ENCODE data around the gene PCDHGA1.
"Not testable (repeated sequence)": the region's sequence is repeated elsewhere in the genome, so short reads cannot be mapped to it uniquely, and the experiment has no call there.

Gene PCDHGA1

GRCh38 chr5:141412854-141413539 lies 82.7 kb downstream of the PCDHGA1 start, which contains the start of gene PCDHGA10:
TSS of gene PCDHGA10 (plus strand) at chr5:141412987. CDS start at chr5:141413176, 189 bp downstream.
- no peak for DNase-seq

DNA sequence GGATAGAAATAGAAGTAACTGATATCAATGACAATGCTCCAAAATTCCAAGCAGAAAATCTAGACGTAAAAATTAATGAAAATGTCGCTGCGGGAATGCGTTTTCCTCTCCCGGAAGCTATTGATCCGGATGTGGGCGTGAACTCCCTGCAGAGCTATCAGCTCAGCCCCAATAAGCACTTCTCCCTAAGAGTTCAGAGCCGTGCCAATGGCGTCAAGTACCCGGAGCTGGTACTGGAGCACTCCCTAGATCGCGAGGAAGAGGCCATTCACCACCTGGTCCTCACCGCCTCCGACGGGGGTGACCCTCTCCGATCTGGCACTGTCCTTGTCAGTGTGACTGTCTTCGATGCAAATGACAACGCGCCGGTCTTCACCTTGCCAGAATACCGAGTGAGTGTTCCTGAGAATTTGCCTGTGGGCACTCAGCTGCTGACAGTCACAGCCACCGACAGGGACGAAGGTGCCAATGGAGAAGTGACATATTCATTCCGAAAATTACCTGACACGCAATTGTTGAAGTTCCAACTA lies 83.3 kb downstream of the PCDHGA1 start:
- no peak for DNase-seq

DNA sequence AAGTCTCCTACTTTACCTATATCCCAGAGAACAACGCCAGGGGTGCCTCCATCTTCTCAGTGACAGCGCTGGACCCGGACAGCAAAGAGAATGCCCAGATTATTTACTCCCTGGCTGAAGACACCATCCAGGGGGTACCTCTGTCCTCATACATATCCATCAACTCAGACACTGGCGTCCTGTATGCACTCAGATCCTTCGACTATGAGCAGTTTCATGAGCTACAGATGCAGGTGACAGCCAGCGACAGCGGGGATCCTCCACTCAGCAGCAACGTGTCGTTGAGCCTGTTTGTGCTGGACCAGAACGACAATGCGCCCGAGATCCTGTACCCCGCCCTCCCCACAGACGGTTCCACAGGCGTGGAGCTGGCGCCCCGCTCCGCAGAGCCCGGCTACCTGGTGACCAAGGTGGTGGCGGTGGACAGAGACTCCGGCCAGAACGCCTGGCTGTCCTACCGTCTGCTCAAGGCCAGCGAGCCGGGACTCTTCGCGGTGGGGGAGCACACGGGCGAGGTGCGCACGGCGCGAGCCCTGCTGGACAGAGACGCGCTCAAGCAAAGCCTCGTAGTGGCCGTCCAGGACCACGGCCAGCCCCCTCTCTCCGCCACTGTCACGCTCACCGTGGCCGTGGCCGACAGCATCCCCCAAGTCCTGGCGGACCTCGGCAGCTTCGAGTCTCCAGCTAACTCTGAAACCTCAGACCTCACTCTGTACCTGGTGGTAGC lies 84.4 kb downstream of the PCDHGA1 start:
- DNase-seq, result not testable (repeated sequence)

DNA sequence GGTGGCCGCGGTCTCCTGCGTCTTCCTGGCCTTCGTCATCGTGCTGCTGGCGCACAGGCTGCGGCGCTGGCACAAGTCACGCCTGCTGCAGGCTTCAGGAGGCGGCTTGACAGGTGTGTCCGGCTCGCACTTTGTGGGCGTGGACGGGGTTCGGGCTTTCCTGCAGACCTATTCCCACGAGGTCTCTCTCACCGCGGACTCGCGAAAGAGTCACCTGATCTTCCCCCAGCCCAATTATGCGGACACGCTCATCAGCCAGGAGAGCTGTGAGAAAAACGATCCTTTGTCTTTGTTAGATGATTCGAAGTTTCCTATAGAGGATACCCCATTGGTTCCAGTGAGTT lies 84.9 kb downstream of the PCDHGA1 start:
- not testable (repeated sequence) for DNase-seq

DNA sequence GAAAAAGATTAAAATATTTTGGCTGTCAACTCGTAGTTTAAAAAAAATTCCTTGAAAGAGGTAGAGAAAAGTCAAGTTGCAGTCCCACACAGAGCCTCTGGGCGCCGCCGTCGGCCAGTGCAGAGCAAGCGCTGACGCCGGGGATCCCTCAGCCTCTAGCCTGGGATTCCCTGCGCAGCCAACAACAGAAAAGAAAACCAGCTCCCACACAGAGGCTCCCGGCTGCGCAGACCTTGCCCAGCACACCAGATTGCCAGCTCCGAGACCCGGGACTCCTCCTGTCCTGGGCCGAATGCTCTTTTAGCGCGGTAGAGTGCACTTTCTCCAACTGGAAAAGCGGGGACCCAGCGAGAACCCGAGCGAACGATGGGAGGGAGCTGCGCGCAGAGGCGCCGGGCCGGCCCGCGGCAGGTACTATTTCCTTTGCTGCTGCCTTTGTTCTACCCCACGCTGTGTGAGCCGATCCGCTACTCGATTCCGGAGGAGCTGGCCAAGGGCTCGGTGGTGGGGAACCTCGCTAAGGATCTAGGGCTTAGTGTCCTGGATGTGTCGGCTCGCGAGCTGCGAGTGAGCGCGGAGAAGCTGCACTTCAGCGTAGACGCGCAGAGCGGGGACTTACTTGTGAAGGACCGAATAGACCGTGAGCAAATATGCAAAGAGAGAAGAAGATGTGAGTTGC lies 87.3 kb downstream of the PCDHGA1 start, which contains the start of gene PCDHGB7:
PCDHGB7 (plus strand) TSS at position 184 of the 679 bp plus-strand sequence; CDS start at position 367, 183 bp downstream.
- DNase-seq, result not testable (repeated sequence)

GRCh38 chr5:141419074-141419880 lies 89.0 kb downstream of the PCDHGA1 start:
- no peak for DNase-seq

- DNase-seq, result no peak
Observed at GRCh38 chr5:141420855-141421488, 90.7 kb downstream of the PCDHGA1 start, which contains the start of gene PCDHGA11. TSS of gene PCDHGA11 (plus strand) at chr5:141421051. CDS start at chr5:141421228, 177 bp downstream.

DNA sequence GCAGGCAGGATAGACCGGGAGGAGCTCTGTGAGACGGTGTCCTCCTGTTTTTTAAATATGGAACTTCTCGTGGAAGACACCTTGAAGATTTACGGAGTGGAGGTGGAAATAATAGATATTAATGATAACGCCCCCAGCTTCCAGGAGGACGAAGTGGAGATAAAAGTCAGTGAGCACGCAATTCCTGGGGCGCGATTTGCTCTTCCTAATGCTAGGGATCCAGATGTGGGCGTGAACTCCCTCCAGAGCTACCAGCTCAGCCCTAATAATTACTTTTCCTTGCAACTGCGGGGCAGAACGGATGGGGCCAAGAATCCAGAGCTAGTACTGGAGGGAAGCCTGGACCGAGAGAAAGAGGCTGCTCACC lies 91.2 kb downstream of the PCDHGA1 start:
- no peak for DNase-seq

- no peak for DNase-seq
Observed at GRCh38 chr5:141422742-141423291, 92.5 kb downstream of the PCDHGA1 start.

DNA sequence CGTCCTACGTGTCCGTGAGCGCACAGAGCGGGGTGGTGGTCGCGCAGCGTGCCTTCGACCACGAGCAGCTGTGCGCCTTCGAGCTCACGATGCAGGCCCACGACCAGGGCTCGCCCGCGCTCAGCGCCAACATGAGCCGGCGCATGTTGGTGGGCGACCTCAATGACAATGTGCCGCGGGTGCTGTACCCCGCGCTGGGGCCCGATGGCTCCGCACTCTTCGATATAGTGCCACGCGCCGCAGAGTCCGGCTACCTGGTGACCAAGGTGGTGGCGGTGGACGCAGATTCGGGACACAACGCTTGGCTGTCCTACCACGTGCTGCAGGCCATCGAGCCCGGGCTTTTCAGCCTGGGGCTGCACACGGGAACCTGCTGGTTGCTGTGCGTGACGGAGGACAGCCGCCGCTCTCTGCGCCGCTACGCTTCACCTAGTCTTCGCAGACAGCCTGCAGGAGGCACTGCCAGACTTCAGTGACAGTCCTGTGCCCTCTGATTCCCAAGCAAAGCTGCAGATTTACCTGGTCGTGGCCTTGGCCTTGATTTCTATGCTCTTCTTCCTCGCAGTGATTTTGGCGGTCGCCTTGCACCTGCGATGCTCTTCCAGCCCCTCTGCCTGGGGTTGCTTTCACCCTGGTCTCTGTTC lies 97.6 kb downstream of the PCDHGA1 start:
- no peak for DNase-seq

DNA sequence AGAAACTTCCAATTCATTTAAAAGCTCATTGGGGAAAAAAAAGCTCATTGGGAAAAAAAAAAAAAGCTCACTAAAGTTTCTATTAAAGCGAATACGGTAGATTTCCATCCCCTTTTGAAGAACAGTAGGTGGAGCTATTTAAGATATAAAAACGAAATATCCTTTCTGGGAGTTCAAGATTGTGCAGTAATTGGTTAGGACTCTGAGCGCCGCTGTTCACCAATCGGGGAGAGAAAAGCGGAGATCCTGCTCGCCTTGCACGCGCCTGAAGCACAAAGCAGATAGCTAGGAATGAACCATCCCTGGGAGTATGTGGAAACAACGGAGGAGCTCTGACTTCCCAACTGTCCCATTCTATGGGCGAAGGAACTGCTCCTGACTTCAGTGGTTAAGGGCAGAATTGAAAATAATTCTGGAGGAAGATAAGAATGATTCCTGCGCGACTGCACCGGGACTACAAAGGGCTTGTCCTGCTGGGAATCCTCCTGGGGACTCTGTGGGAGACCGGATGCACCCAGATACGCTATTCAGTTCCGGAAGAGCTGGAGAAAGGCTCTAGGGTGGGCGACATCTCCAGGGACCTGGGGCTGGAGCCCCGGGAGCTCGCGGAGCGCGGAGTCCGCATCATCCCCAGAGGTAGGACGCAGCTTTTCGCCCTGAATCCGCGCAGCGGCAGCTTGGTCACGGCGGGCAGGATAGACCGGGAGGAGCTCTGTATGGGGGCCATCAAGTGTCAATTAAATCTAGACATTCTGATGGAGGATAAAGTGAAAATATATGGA lies 100.2 kb downstream of the PCDHGA1 start, which contains the start of gene PCDHGA12:
PCDHGA12 (plus strand) TSS at position 176 of the 782 bp plus-strand sequence; CDS start at position 429, 253 bp downstream.
- no peak for DNase-seq

DNA sequence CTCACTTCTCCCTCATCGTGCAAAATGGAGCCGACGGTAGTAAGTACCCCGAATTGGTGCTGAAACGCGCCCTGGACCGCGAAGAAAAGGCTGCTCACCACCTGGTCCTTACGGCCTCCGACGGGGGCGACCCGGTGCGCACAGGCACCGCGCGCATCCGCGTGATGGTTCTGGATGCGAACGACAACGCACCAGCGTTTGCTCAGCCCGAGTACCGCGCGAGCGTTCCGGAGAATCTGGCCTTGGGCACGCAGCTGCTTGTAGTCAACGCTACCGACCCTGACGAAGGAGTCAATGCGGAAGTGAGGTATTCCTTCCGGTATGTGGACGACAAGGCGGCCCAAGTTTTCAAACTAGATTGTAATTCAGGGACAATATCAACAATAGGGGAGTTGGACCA lies 101.0 kb downstream of the PCDHGA1 start:
- no peak for DNase-seq

GRCh38 chr5:141432308-141432707 lies 102.0 kb downstream of the PCDHGA1 start:
- DNase-seq, result not testable (repeated sequence)

- not testable (repeated sequence) for DNase-seq
Observed at GRCh38 chr5:141432726-141433125, 102.4 kb downstream of the PCDHGA1 start.

- no peak for DNase-seq
Observed at GRCh38 chr5:141434006-141434405, 103.7 kb downstream of the PCDHGA1 start.

GRCh38 chr5:141437221-141437620 lies 106.9 kb downstream of the PCDHGA1 start:
- DNase-seq, result no peak

DNA sequence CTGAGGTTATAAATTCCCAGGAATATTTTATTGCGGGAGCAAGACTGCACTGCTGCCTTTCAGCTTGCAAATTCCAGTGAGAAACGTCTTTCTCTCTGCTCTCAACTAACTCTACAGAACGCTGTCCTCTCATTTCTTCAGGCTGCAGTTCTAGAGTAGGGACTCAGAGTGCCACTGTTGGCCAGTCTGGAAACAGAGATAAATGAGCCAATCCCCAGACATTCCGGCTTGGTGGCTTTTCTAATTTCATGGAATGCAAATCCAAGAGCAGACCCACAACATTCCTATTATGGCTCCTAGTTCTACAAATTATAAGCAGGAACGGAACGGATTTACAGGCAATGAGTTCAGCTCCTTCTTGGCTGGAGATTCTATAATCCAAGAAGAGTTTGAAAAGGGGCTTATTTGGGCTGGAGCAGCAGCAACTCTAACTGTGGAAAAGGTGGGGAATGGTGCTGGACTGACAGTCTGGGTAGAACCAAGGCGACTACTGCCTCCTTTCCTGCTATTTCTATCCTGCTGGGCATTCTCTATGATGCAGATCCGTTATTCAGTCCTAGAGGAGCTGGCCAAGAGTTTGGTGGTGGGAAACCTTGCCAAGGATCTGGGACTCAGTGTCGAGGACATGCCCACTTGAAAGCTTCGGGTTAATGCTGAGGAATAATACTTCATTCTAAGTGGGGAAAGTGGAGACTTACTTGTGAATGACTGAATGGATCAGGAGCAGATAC lies 109.3 kb downstream of the PCDHGA1 start:
- DNase-seq, result no peak

- DNase-seq, result no peak
Observed at GRCh38 chr5:141440341-141440740, 110.0 kb downstream of the PCDHGA1 start.

DNA sequence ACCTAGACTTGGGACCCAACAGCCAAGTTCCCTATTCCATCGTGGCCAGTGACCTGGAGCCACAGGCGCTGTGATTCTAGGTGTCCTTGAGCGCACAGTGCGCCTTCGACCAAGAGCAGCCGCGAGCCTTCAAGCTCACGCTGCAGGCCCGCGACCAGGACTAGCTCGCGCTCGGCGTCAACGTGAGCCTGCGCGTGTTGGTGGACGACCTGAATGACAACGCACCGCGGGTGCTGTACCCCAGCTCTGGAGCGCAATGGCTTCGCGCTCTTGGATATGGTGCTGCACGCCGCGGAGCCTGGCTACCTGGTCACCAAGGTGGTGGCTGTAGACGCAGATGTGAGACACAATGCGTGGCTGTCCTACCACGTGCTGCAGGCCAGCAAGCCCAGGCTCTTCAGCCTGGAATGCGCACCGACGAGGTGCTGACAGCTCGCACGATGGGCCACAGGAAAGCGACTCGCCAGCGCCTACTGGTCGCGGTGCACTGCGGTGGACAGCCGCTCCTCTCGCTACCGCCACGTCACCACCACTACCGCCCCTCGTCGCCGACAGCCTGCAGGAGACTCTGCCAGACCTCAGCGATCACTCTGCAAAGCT lies 111.4 kb downstream of the PCDHGA1 start:
- no peak for DNase-seq
